HepG2 (cell line): ENCODE measurements around the gene ZNF213. TPM values are rescaled to one million over a fixed set of nuclear protein-coding genes. Genes with fewer than 3 reads are reported as not detected.

Source experiments
- ARNT2 ChIP-seq: sonication (generic); formaldehyde crosslinking; IDR thresholded peaks from 2 replicates; pipeline ENCODE4 v1.8.0; 2022; ENCODE audit warnings: mild to moderate bottlenecking, low read depth, missing genetic modification reagents, moderate library complexity
- CAMTA2 ChIP-seq: sonication (generic); formaldehyde crosslinking; IDR thresholded peaks from 2 replicates; pipeline ENCODE4 v1.4.0; 2020; ENCODE audit warnings: mild to moderate bottlenecking, missing genetic modification reagents, borderline replicate concordance
- CBFB ChIP-seq: sonication (generic); formaldehyde crosslinking; IDR thresholded peaks from 2 replicates; pipeline ENCODE4 v1.4.0; 2020; ENCODE audit warnings: missing genetic modification reagents
- NR3C1 ChIP-seq: sonication (generic); formaldehyde crosslinking; IDR thresholded peaks from 2 replicates; pipeline ENCODE4 v1.4.0; 2020; ENCODE audit warnings: missing genetic modification reagents
- PLRG1 ChIP-seq: fragments of 450-650 bp; conservative IDR thresholded peaks from 2 replicates; pipeline ENCODE4 v1.6.1; 2016
- RAD21 ChIP-seq: fragments of 450-650 bp; formaldehyde crosslinking; IDR thresholded peaks from 2 replicates; pipeline ENCODE4 v1.5.0; 2020; ENCODE audit warnings: mild to moderate bottlenecking
- RBM22 ChIP-seq: fragments of 200-400 bp; formaldehyde crosslinking; optimal IDR thresholded peaks from 2 replicates; pipeline ENCODE3; 2017; ENCODE audit warnings: mild to moderate bottlenecking, low read length, moderate library complexity
- ZBTB3 ChIP-seq: sonication (generic); formaldehyde crosslinking; IDR thresholded peaks from 2 replicates; pipeline ENCODE4 v1.4.0; 2020; ENCODE audit warnings: low read depth, mild to moderate bottlenecking, moderate library complexity, missing genetic modification reagents, borderline replicate concordance
- ZFP90 ChIP-seq: sonication (generic); formaldehyde crosslinking; IDR thresholded peaks from 2 replicates; pipeline ENCODE4 v1.8.0; 2022; ENCODE audit warnings: missing genetic modification reagents, mild to moderate bottlenecking, inconsistent platforms, borderline replicate concordance
- ZNF34 ChIP-seq: sonication (generic); formaldehyde crosslinking; IDR thresholded peaks from 2 replicates; pipeline ENCODE4 v1.4.0; 2020; ENCODE audit warnings: mild to moderate bottlenecking, missing genetic modification reagents, borderline replicate concordance
- ZNF44 ChIP-seq: sonication (generic); formaldehyde crosslinking; IDR thresholded peaks from 2 replicates; pipeline ENCODE4 v1.5.1; 2020; ENCODE audit warnings: mild to moderate bottlenecking, missing genetic modification reagents
- ZNF615 ChIP-seq: sonication (generic); formaldehyde crosslinking; IDR thresholded peaks from 2 replicates; pipeline ENCODE4 v1.5.0; 2020; ENCODE audit warnings: mild to moderate bottlenecking, missing genetic modification reagents, borderline replicate concordance
- ZNF672 ChIP-seq: sonication (generic); formaldehyde crosslinking; IDR thresholded peaks from 2 replicates; pipeline ENCODE4 v1.8.1; 2022; ENCODE audit warnings: missing genetic modification reagents
- ZNF766 ChIP-seq: sonication (generic); formaldehyde crosslinking; IDR thresholded peaks from 2 replicates; pipeline ENCODE4 v1.5.0; 2020; ENCODE audit warnings: missing genetic modification reagents, borderline replicate concordance
- ZNF788 ChIP-seq: sonication (generic); formaldehyde crosslinking; IDR thresholded peaks from 2 replicates; pipeline ENCODE4 v1.5.0; 2020; ENCODE audit warnings: mild to moderate bottlenecking, missing genetic modification reagents, borderline replicate concordance
- polyA plus RNA-seq, 8 experiments: library from polyadenylated mRNA; depleted of rRNA in 3 of 8; stranded (reverse) in 7 of 8; unstranded in 1 of 8; fragments of >200 nt; fragmentation: Illumina TruSeq in 4 of 8; extraction: Trizol in 4 of 8; gene quantifications; 2 replicates each; pipeline versions ENCODE4 v1.2.1 to v1.2.3, GENCODE V29; 2011 to 2016; ENCODE audit warnings: low read depth in 4 of 8, missing spikeins in 1 of 8, mixed read lengths in 1 of 8; ENCODE audit not compliant: insufficient read depth in 1 of 8
- total RNA-seq, 5 experiments: library from RNA; depleted of rRNA; stranded (reverse); fragments of >200 nt; fragmentation: Illumina TruSeq; extraction: Trizol; gene quantifications; 2 replicates each; pipeline ENCODE4 v1.2.3, GENCODE V29; 2016; ENCODE audit warnings: low read depth in 1 of 5
- TF ChIP-seq, protein P1 (sequence below): IDR thresholded peaks from 2 replicates; pipeline ENCODE4 v1.6.1; 2016; ENCODE audit warnings: low read depth, missing genetic modification reagents, missing compliant biosample characterization
- TF ChIP-seq, protein P2 (sequence below): sonication (generic); formaldehyde crosslinking; IDR thresholded peaks from 2 replicates; pipeline ENCODE4 v1.4.0; 2020; ENCODE audit warnings: mild to moderate bottlenecking, missing genetic modification reagents
- TF ChIP-seq, protein P3 (sequence below): IDR thresholded peaks from 2 replicates; pipeline ENCODE4 v1.6.1; 2012; ENCODE audit warnings: inconsistent platforms
- TF ChIP-seq, protein P4 (sequence below): sonication (generic); formaldehyde crosslinking; IDR thresholded peaks from 2 replicates; pipeline ENCODE4 v1.4.0; 2020; ENCODE audit warnings: mild to moderate bottlenecking, low read depth, missing genetic modification reagents

ZNF213 gene
- total and polyA plus RNA-seq, 2 of the 13 experiments (the other 11 are each of a cell fraction or from before 2014, with no cell fraction given), result 0.59 to 0.97 TPM

DNA sequence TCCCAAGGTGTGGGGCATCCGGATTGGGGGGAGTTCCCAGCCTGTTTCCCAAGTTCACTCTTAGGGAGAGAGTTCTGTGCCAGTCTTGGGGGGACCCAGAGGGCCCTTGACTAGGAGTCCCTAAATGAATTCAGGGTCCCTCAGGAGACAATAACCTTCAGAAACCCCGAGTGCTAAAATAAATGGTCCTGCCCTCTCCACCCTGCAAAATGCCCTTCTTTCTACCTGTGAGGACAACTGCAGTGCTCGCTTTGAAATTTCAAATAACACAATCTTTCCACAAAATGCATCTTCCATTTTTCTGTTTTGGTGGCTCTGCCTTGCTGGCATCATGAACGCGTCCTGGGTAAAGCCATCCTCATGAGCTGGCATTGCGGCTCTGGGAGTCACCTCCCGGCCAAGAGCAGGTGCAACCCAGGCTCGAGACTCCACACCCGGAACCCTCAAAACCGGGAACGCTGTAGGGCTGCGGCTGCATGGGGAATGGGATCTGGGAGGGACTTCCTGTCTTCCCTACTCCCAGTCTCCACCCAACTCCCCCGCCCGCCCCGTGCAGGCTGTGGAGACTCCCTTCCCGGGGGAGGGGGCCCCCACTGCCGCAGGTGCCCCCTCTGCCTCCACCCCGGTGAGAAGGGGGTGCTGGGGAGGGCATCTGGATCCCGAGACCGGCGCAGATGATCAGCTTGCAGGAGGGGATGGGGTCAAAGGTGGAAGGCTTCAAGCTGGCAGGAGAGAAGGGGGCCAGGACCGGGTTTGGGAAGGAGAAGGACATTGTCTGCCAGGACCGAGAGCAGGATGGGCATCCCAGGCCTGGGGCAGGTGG lies 22.6 kb upstream of the ZNF213 start, which contains the start of gene ZNF205 (continued):
- TF ChIP-seq, protein P1, sequence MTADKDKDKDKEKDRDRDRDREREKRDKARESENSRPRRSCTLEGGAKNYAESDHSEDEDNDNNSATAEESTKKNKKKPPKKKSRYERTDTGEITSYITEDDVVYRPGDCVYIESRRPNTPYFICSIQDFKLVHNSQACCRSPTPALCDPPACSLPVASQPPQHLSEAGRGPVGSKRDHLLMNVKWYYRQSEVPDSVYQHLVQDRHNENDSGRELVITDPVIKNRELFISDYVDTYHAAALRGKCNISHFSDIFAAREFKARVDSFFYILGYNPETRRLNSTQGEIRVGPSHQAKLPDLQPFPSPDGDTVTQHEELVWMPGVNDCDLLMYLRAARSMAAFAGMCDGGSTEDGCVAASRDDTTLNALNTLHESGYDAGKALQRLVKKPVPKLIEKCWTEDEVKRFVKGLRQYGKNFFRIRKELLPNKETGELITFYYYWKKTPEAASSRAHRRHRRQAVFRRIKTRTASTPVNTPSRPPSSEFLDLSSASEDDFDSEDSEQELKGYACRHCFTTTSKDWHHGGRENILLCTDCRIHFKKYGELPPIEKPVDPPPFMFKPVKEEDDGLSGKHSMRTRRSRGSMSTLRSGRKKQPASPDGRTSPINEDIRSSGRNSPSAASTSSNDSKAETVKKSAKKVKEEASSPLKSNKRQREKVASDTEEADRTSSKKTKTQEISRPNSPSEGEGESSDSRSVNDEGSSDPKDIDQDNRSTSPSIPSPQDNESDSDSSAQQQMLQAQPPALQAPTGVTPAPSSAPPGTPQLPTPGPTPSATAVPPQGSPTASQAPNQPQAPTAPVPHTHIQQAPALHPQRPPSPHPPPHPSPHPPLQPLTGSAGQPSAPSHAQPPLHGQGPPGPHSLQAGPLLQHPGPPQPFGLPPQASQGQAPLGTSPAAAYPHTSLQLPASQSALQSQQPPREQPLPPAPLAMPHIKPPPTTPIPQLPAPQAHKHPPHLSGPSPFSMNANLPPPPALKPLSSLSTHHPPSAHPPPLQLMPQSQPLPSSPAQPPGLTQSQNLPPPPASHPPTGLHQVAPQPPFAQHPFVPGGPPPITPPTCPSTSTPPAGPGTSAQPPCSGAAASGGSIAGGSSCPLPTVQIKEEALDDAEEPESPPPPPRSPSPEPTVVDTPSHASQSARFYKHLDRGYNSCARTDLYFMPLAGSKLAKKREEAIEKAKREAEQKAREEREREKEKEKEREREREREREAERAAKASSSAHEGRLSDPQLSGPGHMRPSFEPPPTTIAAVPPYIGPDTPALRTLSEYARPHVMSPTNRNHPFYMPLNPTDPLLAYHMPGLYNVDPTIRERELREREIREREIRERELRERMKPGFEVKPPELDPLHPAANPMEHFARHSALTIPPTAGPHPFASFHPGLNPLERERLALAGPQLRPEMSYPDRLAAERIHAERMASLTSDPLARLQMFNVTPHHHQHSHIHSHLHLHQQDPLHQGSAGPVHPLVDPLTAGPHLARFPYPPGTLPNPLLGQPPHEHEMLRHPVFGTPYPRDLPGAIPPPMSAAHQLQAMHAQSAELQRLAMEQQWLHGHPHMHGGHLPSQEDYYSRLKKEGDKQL, result no peak
- TF ChIP-seq RBM22, result no peak
- TF ChIP-seq ZNF34 (CRISPR knock-in tag), result no peak
- no peak for TF ChIP-seq ZNF44 (CRISPR knock-in tag)
- no peak for TF ChIP-seq ZNF766
- no peak for TF ChIP-seq CAMTA2 (CRISPR knock-in tag)
- TF ChIP-seq CBFB, result peak; percentile 67; the same call in 1 of the 2 replicates
- 0 out of 2 replicates have a peak, but pooled peaks have one; percentile 76 for TF ChIP-seq ZNF615 (CRISPR knock-in tag)
- 0 out of 2 replicates have a peak, but pooled peaks have one; percentile 34 for TF ChIP-seq ARNT2 (CRISPR knock-in tag)
- TF ChIP-seq, protein P2, sequence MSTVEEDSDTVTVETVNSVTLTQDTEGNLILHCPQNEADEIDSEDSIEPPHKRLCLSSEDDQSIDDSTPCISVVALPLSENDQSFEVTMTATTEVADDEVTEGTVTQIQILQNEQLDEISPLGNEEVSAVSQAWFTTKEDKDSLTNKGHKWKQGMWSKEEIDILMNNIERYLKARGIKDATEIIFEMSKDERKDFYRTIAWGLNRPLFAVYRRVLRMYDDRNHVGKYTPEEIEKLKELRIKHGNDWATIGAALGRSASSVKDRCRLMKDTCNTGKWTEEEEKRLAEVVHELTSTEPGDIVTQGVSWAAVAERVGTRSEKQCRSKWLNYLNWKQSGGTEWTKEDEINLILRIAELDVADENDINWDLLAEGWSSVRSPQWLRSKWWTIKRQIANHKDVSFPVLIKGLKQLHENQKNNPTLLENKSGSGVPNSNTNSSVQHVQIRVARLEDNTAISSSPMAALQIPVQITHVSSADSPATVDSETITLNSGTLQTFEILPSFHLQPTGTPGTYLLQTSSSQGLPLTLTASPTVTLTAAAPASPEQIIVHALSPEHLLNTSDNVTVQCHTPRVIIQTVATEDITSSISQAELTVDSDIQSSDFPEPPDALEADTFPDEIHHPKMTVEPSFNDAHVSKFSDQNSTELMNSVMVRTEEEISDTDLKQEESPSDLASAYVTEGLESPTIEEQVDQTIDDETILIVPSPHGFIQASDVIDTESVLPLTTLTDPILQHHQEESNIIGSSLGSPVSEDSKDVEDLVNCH, result no peak
- no peak for TF ChIP-seq ZBTB3 (CRISPR knock-in tag)
- peak; percentile 95; the same call in 1 of the 2 replicates for TF ChIP-seq ZNF788 (CRISPR knock-in tag)
- TF ChIP-seq RAD21 (CRISPR knock-in tag), result peak; percentile 41; the same call in 1 of the 2 replicates
- TF ChIP-seq, protein P3, sequence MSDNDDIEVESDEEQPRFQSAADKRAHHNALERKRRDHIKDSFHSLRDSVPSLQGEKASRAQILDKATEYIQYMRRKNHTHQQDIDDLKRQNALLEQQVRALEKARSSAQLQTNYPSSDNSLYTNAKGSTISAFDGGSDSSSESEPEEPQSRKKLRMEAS, result peak; percentile 82; the same call in 1 of the 2 replicates
- no peak for TF ChIP-seq ZFP90 (CRISPR knock-in tag)
- no peak for TF ChIP-seq PLRG1
- 0 out of 2 replicates have a peak, but pooled peaks have one; percentile 24 for TF ChIP-seq ZNF672 (CRISPR knock-in tag)
- TF ChIP-seq, protein P4, sequence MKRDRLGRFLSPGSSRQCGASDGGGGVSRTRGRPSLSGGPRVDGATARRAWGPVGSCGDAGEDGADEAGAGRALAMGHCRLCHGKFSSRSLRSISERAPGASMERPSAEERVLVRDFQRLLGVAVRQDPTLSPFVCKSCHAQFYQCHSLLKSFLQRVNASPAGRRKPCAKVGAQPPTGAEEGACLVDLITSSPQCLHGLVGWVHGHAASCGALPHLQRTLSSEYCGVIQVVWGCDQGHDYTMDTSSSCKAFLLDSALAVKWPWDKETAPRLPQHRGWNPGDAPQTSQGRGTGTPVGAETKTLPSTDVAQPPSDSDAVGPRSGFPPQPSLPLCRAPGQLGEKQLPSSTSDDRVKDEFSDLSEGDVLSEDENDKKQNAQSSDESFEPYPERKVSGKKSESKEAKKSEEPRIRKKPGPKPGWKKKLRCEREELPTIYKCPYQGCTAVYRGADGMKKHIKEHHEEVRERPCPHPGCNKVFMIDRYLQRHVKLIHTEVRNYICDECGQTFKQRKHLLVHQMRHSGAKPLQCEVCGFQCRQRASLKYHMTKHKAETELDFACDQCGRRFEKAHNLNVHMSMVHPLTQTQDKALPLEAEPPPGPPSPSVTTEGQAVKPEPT (CRISPR knock-in tag), result 0 out of 2 replicates have a peak, but pooled peaks have one; percentile 33
- no peak for TF ChIP-seq NR3C1 (CRISPR knock-in tag)
